Mesenteric fat pad (tissue), 1 donor: Measurements from ENCODE around the gene DGKZ. TPM values are rescaled to one million over a fixed set of nuclear protein-coding genes. Genes with fewer than 3 reads are reported as not detected.

Experiments
- DNase-seq: peaks from one replicate; pipeline ENCODE4 v3.0.0-alpha.2; 2020; ENCODE audit warnings: low spot score
- total RNA-seq: library from RNA; stranded (reverse); fragmentation: NEBNext Ultra II Directional; extraction: Animal tissue kit (Norgen Biotek cat#: 25700); gene quantifications from one replicate; pipeline ENCODE4 v1.2.1, GENCODE V29; 2021
- donor health status: DM: yes; HTN: yes; CAD: no.

DGKZ gene
- total RNA-seq, 1 donor from 2014 or later: 54.3 TPM

GRCh38 chr11:46345131-46345597, 2.1 kb upstream of the DGKZ start:
- DNase-seq: no peak

- no peak for DNase-seq
These were observed 1.3 kb upstream of the DGKZ start for GRCh38 chr11:46345881-46346484.

- no peak for DNase-seq
These were observed 511 bp downstream of the DGKZ start for GRCh38 chr11:46347637-46348311.

GRCh38 chr11:46348566-46349401, 1.5 kb downstream of the DGKZ start:
- no peak for DNase-seq

- no peak for DNase-seq
These were observed 3.4 kb downstream of the DGKZ start for GRCh38 chr11:46350695-46351094.

- no peak for DNase-seq
These were observed 3.9 kb downstream of the DGKZ start for GRCh38 chr11:46351148-46351547.

- no peak for DNase-seq
These were observed 4.3 kb downstream of the DGKZ start for GRCh38 chr11:46351606-46352005.

- no peak for DNase-seq
These were observed 5.0 kb downstream of the DGKZ start for GRCh38 chr11:46352063-46352841.

- no peak for DNase-seq
These were observed 6.4 kb downstream of the DGKZ start for GRCh38 chr11:46353698-46354097.

- DNase-seq: no peak
These were observed 9.7 kb downstream of the DGKZ start for GRCh38 chr11:46356924-46357482.

GRCh38 chr11:46357483-46357936, 10.2 kb downstream of the DGKZ start:
- no peak for DNase-seq

- no peak for DNase-seq
These were observed 12.7 kb downstream of the DGKZ start for GRCh38 chr11:46359953-46360352.

GRCh38 chr11:46360878-46361277, 13.6 kb downstream of the DGKZ start:
- DNase-seq: no peak

GRCh38 chr11:46361283-46362155, 14.3 kb downstream of the DGKZ start:
- DNase-seq: no peak

- no peak for DNase-seq
These were observed 15.1 kb downstream of the DGKZ start for GRCh38 chr11:46362156-46363030.

GRCh38 chr11:46363031-46363407, 15.8 kb downstream of the DGKZ start:
- no peak for DNase-seq

GRCh38 chr11:46363455-46364005, 16.3 kb downstream of the DGKZ start:
- no peak for DNase-seq

GRCh38 chr11:46364056-46364455, 16.8 kb downstream of the DGKZ start:
- DNase-seq: no peak

GRCh38 chr11:46364791-46365190, 17.5 kb downstream of the DGKZ start:
- no peak for DNase-seq
